NB4 (cell line): ENCODE data around the gene USP7.

Experiments used
- CTCF ChIP-seq: IDR thresholded peaks from one replicate; pipeline ENCODE4 v1.5.1; 2012; ENCODE audit warnings: low read depth, low read length
- MAX ChIP-seq: IDR thresholded peaks from 2 replicates; pipeline ENCODE4 v1.6.1; 2011; ENCODE audit warnings: low read depth, low read length
- POLR2A ChIP-seq: IDR thresholded peaks from 2 replicates; pipeline ENCODE4 v1.6.1; 2011; ENCODE audit warnings: mild to moderate bottlenecking; ENCODE audit not compliant: insufficient read length; ENCODE audit errors: extremely low read depth

- TF ChIP-seq CTCF (no peak), POLR2A (no peak), MAX (no peak)
These were observed 89.3 kb downstream of the USP7 start for GRCh38 chr16:8874388-8874787.
